Stimulated activated CD4-positive, alpha-beta T cell treated with anti-CD3 and anti-CD28 coated beads, Interleukin-4, amount 100 ng/mL, for 4 hours (primary cell): ENCODE measurements around the gene NAPEPLD.
"Not testable (repeated sequence)": the region's sequence is repeated elsewhere in the genome, so short reads cannot be mapped to it uniquely, and the experiment has no call there.

Experiments used
- DNase-seq, 2 experiments: peaks; one replicate each; pipeline ENCODE4 v3.0.0-alpha.2; 2020

The NAPEPLD gene

GRCh38 chr7:103143868-103144267, 5.0 kb downstream of the NAPEPLD start:
- no peak for DNase-seq

GRCh38 chr7:103142494-103142893, 6.4 kb downstream of the NAPEPLD start:
- DNase-seq, result no peak

GRCh38 chr7:103141753-103142404, 7.0 kb downstream of the NAPEPLD start:
- no peak for DNase-seq

GRCh38 chr7:103140685-103141084, 8.2 kb downstream of the NAPEPLD start:
- DNase-seq, result no peak

DNA sequence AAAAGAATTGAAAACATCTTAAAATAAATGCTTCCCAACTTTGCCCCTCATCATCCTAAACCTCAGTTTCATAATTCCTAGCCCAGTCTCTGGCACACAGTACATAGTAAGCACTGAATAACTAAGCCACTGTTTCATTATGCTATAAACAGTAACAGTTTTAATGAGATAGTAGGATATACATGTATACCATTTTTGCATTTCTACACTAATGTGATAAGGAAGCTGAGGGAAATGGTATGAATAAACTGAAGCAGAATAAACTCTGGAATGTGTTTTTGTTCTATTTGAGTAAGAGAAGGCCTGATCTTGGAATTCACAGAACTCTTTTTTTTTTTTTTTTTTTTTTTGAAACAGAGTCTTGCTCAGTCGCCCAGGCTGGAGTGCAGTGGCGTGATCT, 8.8 kb downstream of the NAPEPLD start:
- DNase-seq, result no peak

DNA sequence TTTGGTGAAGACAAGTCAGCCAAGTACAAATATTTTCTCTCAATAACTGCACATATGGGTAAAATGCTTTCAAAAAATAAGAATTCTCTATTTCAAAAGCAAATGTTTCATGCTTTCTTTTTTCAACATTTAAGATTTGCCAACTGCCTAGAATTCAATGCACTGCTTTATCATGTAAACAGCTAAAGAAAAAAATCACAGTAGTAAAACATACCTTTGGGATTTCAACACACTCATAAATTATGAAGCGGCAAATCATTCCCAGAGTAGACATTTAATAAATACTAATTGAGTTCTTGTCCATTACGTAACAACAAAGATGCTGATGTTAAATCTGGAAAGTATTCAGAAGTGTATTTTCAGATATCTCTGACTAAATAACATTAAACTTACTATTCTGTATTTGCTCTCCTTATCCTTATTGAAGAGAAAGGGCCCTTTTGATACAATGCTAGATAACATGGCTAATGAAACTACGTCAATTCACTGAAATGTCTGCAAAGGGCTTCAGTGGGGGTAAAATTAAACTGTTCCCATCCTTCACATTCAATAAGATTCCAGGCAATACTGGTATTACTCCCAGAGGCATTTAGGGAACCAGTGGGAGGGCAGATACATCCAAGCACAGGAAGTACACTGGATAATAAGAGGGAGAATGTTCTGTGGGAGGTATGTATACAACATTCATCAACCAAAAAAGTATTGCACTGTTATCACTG, 13.9 kb downstream of the NAPEPLD start:
- DNase-seq, result no peak

GRCh38 chr7:103132995-103133688, 15.8 kb downstream of the NAPEPLD start:
- DNase-seq, result no peak

DNA sequence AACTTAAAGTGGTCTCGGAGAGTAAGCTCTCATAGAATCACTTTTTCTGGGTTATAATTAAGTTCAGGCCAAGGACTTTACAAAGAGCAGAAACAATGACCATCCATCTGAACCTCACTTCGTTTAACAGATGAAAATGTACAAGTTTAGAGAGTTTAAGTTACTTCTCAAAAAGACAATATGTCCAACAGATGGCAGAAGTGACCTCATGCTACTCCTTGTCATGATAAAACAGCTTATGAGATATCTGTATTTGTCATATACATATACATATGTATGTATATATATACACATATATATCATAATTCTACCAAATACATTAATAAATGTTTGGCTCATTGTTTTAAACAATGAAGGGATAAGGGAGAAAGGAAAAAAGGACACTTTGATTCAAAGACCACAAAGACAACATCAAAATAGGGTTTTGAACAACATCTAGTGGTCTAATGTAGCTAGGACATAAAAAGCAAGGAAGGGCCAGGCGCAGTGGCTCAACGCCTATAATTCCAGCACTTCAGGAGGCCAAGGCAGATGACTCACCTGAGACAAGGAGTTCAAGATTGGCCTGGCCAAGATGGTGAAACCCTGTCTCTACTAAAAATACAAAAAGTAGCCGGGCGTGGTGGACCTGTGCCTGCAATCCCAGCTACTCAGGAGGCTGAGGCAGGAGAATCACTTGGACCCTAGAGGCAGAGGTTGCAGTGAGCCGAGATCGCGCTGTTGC, 17.8 kb downstream of the NAPEPLD start:
- DNase-seq, result no peak

DNA sequence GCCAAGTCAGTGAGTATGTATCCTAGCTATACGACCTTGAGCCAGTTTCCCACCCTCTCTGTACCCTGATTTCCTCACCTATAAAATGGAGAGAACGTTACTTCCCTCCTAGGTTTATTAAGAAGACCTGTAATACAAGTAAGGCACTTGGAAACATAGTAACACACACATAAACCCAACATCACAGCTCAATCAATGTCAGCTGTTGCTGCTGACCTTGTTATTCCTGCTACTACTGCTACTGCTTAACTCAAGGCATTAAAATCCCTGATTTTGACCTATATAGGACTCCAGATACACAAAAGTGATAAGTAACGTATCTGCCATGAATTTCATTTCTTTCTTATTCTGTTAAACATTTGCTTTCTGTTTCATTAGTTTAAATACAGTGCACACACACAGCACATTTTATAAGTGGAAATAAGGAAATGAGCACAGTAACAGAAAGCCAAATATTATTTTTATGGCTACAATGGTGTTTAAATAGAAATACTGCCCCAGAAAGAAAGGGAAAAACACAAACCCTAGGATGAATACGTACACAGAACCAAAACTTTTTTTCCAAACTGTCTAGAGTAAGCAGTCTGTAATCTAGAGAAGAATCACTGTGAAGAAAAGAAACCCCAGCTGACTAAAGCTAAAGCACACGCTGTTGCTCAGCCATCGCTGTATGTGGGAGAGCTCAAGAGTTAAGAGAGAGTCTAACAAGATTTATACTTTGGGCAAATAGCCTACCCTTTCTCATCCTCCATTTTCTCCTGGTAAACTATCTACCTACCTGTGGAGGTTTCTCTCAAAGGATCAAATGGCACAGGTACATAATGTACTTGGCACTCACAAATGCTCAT, 19.0 kb downstream of the NAPEPLD start:
- DNase-seq, result no peak

DNA sequence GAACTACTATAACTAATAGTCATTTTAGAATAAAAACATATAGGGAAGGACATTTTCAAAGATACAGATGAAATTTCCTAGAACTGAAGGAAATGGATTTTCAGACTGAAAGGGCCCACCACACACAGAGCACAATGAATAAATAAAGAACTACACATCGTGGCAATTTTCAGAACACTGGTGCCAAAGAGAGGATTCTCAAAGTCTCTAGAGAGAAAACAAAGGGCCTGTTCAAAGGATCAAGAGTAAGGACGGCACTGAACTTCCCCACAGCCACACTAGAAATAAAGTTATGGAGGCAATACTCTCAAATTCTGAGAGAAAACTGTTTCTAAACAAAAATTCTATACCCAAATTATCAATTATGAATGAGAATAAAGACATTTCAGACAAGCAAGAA, 21.9 kb downstream of the NAPEPLD start:
- no peak for DNase-seq

GRCh38 chr7:103124429-103124979, 24.4 kb downstream of the NAPEPLD start:
- DNase-seq, result no peak

DNA sequence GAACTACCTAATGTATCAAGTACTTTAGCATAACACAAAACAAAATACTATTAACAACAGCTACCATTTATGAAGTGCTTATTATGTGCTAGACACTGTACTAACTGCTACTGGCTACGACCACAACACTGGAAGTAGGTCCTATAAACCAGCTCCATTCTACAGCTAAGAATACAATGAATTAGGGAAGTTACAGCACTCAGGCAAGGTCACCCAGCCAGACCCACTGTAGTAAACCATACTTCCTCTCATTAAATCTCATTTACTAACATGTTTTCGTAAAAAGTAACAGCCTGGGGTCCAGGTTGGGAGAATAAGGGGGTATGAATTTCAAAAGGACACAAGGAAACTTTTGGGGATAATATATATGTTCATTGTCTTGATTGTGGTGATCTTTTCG, 25.4 kb downstream of the NAPEPLD start:
- DNase-seq, result no peak

DNA sequence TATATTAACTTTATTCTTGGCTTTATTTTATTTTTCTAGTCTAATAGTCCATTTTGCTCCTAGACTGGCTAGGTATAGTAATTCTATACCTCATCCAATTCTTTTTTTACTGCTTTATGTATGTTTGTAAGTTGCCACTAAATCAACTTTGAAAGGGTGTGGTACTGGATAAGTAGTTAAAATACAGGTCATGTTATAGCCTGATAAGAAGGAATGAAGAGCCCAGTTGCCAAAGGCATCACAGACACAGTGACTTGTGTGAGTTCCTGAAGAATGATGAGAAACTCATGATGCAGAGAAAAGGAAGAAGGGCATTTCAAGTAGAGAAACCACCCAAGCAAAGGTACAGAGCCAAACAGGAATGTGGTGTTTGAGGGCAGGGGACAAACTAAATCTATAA, 27.3 kb downstream of the NAPEPLD start:
- DNase-seq, result no peak

GRCh38 chr7:103120362-103120761, 28.5 kb downstream of the NAPEPLD start:
- DNase-seq, result no peak

DNA sequence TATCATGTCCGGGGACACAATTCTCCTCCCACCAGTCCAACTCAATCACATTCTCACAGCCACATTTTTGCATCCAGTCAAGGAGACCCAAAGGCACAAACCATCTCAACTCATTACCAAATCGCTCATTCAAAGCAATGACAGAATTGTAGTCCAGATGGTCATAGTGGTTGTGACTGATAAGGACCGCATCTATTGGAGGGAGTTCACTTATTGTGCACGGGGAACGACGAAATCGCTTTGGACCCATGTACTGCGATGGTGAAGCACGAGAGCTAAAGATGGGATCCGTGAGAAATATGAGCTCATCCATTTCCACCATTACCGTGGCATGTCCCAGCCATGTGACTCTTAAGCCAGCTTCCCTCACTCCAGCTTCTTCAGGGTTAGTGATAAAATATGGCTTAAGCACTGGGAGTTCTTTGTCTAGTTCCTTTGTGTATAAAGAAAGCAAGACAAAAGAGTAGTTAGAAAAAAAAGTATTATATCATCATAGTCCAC, 29.1 kb downstream of the NAPEPLD start:
- DNase-seq, result no peak

DNA sequence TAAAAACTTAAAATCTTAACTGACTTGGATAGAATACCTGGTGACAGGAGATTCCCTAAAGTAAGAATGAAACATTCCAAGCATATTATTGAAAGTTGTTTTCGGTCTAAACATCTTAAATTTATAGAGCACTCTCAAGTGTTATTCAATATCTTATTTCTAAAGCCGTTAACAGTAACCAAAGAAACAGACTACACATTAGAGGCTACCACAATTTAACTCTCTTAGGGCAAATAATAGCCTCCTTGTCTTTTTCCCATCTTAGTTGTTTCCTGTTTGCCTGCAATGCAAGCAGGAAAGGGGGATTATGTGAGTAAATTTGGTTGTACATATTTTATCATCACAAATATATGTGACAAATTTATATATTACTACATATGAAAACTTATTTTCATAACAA, 31.4 kb downstream of the NAPEPLD start:
- no peak for DNase-seq

- no peak for DNase-seq
Measured at GRCh38 chr7:103116991-103117390, 31.9 kb downstream of the NAPEPLD start.

- DNase-seq, result no peak
Measured at GRCh38 chr7:103116511-103116910, 32.4 kb downstream of the NAPEPLD start.

GRCh38 chr7:103115771-103116170, 33.1 kb downstream of the NAPEPLD start:
- DNase-seq, result no peak

GRCh38 chr7:103114576-103115008, 34.3 kb downstream of the NAPEPLD start:
- no peak for DNase-seq

- DNase-seq, result no peak
Measured at GRCh38 chr7:103113164-103113563, 35.7 kb downstream of the NAPEPLD start.

- not testable (repeated sequence) for DNase-seq
Measured at GRCh38 chr7:103106703-103107070, 42.2 kb downstream of the NAPEPLD start.
